Type B pancreatic cell (in vitro differentiated cells): ENCODE data around the gene ZCCHC9. TPM values are rescaled to one million over a fixed set of nuclear protein-coding genes. Genes with fewer than 3 reads are reported as not detected.

Source experiments
- DNase-seq: peaks from one replicate; pipeline ENCODE4 v3.0.0; 2021; ENCODE audit warnings: mixed read lengths; ENCODE audit not compliant: unreplicated experiment; ENCODE audit errors: extremely low spot score
- H3K27ac Mint-ChIP-seq: 2 replicates; pipeline ENCODE4 v1.8.0; 2021; ENCODE audit warnings: mild to moderate bottlenecking, mixed read lengths
- H3K27me3 Mint-ChIP-seq: 2 replicates; pipeline ENCODE4 v1.8.0; 2021; ENCODE audit warnings: mixed read lengths
- H3K36me3 Mint-ChIP-seq: 2 replicates; pipeline ENCODE4 v1.8.0; 2021; ENCODE audit warnings: mixed read lengths
- H3K4me1 Mint-ChIP-seq: one replicate; pipeline ENCODE4 v1.8.0; 2021; ENCODE audit warnings: mixed read lengths; ENCODE audit not compliant: unreplicated experiment
- H3K4me3 Mint-ChIP-seq: 2 replicates; pipeline ENCODE4 v1.8.0; 2021; ENCODE audit warnings: mild to moderate bottlenecking, mixed read lengths
- H3K9me3 Mint-ChIP-seq: 2 replicates; pipeline ENCODE4 v1.8.0; 2021; ENCODE audit warnings: mixed read lengths
- CTCF ChIP-seq: fragments of 200-600 bp; sonication (generic); conservative IDR thresholded peaks from 2 replicates; pipeline ENCODE4 v1.5.0; 2021; ENCODE audit warnings: antibody characterized with exemption, mild to moderate bottlenecking
- total RNA-seq: library from RNA; stranded (reverse); gene quantifications from 2 replicates; pipeline ENCODE4 v1.2.1, GENCODE V29; 2021; ENCODE audit warnings: low replicate concordance

The ZCCHC9 gene
- total RNA-seq, 1 donor from 2014 or later = 37.5 TPM

DNA sequence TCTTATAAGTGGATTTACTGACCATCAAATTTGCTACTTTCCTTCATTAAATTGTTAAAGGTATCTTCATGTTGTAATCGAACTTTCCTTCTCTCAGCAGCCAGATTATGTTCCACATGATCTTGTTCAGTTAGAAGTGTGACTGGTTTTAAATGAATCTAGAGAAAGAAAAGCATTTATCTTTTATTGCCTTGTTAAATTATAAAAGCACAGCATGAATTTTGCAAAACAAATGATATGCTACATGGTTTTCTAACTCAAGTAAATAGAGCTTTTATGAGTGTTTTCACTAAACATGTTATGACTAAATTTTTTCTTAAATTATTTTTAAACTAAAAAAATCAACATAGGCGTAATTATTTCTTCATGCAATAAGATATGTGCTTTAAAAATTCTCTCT is 58.5 kb downstream of the ZCCHC9 start:
- Mint-ChIP-seq H3K9me3 (peaks cover 4% of the 10 kb centered on the region), H3K27me3 (no peaks in the 10 kb centered on the region), H3K4me3 (no peak overlapping the region), H3K36me3 (no peaks in the 10 kb centered on the region), H3K4me1 (no peaks in the 10 kb centered on the region), H3K27ac (no peak overlapping the region)
- no peak for TF ChIP-seq CTCF
- DNase-seq = no peak

DNA sequence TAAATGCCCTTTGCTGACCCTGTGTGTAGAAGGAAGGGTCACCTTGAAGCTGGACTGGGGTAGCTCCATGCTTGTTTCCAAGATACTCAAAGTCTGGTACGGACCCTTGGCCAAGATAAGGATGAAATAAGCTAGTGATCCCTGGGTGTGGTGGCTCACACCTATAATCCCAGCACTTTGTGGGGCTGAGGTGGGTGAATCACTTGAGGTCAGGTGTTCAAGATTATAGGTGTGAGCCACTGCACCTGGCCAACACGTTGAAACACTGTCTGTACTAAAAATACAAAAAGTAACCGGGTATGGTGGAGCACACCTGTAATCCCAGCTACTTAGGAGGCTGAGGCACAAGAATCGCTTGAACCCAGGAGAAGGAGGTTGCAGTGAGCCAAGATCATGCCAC is 59.3 kb downstream of the ZCCHC9 start:
- no peak for TF ChIP-seq CTCF
- Mint-ChIP-seq H3K4me3 (no peak overlapping the region), H3K36me3 (no peaks in the 10 kb centered on the region), H3K27ac (no peak overlapping the region), H3K9me3 (peaks cover 4% of the 10 kb centered on the region), H3K27me3 (no peaks in the 10 kb centered on the region), H3K4me1 (no peaks in the 10 kb centered on the region)
- DNase-seq = no peak

- no peak overlapping the region for H3K27ac Mint-ChIP-seq
- no peaks in the 10 kb centered on the region for H3K27me3 Mint-ChIP-seq
- no peak overlapping the region for H3K4me3 Mint-ChIP-seq
- H3K4me1 Mint-ChIP-seq = no peaks in the 10 kb centered on the region
- no peak for TF ChIP-seq CTCF
- no peak for DNase-seq
- H3K9me3 Mint-ChIP-seq = peaks cover 4% of the 10 kb centered on the region
- no peaks in the 10 kb centered on the region for H3K36me3 Mint-ChIP-seq
Measured at GRCh38 chr5:81361600-81361999, 60.2 kb downstream of the ZCCHC9 start.

Other genes starting within 250 kb of the ZCCHC9 start
- gene CKMT2, start 68.3 kb upstream of the ZCCHC9 start, total RNA-seq = 4.3 and 10.4 TPM in 2 replicates
- gene ACOT12, start 92.5 kb downstream of the ZCCHC9 start, total RNA-seq = 0.46 and 0.74 TPM in 2 replicates